NCI-H1930 (cell line): ENCODE measurements around the gene EDA2R.

Experiments used
- DNase-seq, 2 experiments: peaks; one replicate each; lab custom pipeline; 2025; lab: John Stamatoyannopoulos, UW

EDA2R gene

GRCh38 chrX:66638591-66639500 lies at the start of gene EDA2R:
Gene EDA2R, minus strand, starts transcription at chrX:66639078. Its CDS starts 23,058 bp downstream, at chrX:66616020.
- DNase-seq = no peak

- no peak for DNase-seq
Observed at GRCh38 chrX:66684196-66684595, 45.3 kb upstream of the EDA2R start.

- DNase-seq = no peak
Observed at GRCh38 chrX:66680451-66680850, 41.6 kb upstream of the EDA2R start.

- DNase-seq = no peak
Observed at GRCh38 chrX:66677430-66677829, 38.6 kb upstream of the EDA2R start.

DNA sequence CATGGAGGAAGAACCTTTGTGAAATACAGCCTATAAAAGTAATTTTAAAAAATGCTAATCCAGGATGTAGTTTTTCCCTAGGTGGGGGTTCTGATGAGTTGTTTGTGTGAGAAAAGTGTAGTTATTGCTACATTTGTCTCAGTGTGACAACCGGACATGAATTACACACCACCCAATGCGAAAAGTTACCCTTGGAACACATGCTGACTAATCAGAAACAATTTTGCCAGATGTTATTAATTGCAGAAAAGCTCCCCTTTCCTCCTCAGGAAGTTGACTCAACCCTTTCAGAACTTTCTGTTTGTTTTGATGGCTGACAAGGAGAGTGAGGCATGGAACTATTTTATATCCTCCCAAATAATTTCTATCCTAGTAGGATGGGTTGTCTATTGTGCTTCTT lies 38.1 kb upstream of the EDA2R start:
- no peak for DNase-seq

DNA sequence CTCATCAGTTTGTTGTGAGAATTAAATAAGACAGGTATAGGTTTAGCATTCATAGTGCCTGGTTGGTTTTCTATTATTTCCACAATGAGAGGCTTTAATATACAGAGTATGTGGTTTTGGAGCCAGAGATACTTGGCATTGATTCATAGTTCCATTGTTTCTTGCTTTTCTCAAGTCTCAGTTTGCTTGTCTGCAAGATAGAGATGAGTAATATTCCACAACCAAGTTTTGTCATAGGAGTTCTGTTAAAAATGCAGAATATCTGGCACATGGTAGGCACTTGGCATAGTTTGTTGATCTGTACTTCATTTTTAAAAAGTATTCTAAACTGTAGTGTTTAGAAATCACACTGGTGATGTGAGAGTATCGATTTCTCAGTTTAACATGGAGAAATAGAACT lies 37.5 kb upstream of the EDA2R start:
- DNase-seq = no peak

- no peak for DNase-seq
Observed at GRCh38 chrX:66675541-66675940, 36.7 kb upstream of the EDA2R start.

GRCh38 chrX:66674506-66674905 lies 35.6 kb upstream of the EDA2R start:
- no peak for DNase-seq

GRCh38 chrX:66672106-66672505 lies 33.2 kb upstream of the EDA2R start:
- DNase-seq = no peak

DNA sequence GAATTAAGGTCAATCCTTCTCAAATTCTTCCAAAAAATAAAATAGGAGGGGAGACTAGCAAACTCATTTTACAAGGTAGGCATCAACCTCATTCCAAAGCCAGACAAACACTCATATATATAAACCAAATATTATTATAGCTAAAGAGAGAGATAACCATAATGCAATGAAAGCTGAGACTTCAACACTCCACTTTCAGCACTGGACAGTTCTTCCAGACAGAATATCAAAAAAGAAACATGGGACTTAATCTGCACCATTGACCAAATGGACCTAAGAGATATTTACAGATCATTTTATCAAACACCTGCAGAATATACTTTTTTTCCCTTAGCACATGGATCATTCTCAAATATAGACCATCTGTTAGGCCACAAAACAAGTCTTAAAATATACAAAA lies 15.5 kb upstream of the EDA2R start:
- no peak for DNase-seq

- DNase-seq = no peak
Observed at GRCh38 chrX:66635360-66635759, 3.5 kb downstream of the EDA2R start.

GRCh38 chrX:66634272-66634671 lies 4.6 kb downstream of the EDA2R start:
- no peak for DNase-seq

DNA sequence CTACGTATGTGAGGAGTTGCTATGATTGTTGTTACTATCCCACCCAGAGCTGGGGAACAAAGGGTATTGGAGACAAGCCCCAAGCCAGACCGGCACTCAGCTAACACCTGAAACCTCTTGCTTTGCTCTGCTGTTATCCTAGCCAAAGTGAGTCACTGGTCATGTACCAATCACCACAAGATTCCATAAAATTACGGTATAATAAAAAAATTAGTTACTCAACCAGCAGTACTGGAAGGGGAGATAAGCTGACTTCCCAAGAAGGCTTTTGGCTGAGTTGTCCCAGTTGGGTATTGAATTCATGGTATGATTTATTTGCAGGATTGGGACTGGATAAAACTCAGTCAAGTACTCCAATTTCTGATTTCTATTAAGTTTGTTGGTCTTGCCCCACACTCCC lies 5.3 kb downstream of the EDA2R start:
- DNase-seq = no peak

- no peak for DNase-seq
Observed at GRCh38 chrX:66632981-66633380, 5.9 kb downstream of the EDA2R start.

DNA sequence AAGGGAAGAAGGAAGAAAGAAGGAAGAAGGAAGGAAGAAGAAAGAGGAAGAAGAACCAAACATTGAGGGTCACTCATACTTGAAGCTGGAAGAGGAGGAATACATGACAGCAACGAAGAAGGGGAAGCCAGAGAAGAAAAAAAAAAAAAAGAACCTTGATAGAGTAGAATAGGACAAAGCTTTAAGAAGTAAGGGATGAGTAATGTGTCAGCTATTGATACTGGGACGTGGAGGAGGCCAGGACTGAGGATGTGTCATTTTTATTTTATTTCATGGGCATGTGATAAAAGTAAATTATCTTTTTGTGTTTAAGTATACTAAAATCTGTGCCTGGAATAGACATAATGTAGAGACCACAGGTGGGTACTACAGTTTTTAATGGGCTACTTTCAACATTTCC lies 6.4 kb downstream of the EDA2R start:
- DNase-seq = no peak

- DNase-seq = no peak
Observed at GRCh38 chrX:66625525-66625924, 13.4 kb downstream of the EDA2R start.

- DNase-seq = no peak
Observed at GRCh38 chrX:66622209-66622608, 16.7 kb downstream of the EDA2R start.

DNA sequence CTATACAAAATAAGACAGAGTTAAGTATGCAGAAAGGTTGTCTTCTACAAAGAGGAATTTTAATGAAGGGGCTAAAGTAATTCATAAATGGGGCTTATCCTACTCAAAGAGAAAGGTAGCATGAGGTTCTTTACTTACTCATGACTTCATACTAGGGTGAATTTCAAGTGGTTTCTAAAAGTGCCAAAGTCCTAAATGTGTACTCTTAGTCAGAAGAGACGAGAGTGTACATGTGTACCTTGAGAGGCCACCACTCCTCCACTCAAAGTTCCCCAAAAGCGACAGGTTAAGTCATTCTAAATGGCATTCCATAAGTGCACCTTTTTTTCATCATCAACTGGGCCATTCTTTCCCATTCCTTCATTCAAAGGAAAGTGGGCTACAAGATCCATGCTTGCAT lies 21.9 kb downstream of the EDA2R start:
- no peak for DNase-seq

GRCh38 chrX:66602381-66602938 lies 36.4 kb downstream of the EDA2R start:
- DNase-seq = no peak

DNA sequence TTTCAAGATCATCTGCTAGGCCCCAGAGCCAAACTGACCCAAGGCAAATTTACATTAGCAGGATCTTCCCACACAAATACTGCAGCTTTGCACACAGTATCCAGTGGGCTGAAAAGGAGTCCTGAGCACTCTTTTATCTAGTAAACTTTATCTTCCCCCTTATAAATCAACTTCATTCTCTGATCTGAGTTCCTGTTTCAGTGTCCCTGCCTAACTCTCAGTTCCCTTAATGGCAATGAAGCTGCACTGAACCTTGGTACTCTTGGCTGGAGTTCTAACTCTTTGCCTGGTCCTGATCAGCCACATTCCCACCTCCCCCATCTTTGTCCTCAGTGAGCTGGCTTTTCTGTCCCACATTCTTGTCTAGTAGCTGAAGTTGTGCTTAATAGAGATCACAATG lies 37.4 kb downstream of the EDA2R start:
- no peak for DNase-seq

GRCh38 chrX:66579219-66579618 lies 59.7 kb downstream of the EDA2R start:
- no peak for DNase-seq

DNA sequence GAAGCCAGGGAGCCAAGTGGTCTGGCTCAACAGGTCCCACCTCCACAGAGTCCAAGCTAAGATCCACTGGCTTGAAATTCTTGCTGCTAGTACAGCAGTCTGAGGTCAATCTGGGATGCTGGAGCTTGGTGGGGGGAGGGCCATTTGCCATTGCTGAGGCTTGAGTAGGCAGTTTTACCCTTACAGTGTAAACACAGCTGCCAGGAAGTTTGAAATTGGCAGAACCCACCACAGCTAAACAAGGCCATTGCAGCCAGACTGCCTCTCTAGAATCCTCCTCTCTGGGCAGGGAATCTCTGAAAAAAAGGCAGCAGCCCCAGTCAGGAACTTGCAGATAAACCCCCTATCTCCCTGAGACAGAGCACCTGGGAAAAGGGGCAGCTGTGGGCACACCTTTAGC lies 84.9 kb downstream of the EDA2R start:
- no peak for DNase-seq

GRCh38 chrX:66547847-66548369 lies 91.0 kb downstream of the EDA2R start:
- no peak for DNase-seq
